ENCODE data around the gene PPP1R3A. TPM values are rescaled to one million over a fixed set of nuclear protein-coding genes. Genes with fewer than 3 reads are reported as not detected.

The PPP1R3A gene
- total and polyA plus RNA-seq, 2 of the 8 experiments (the other 6 are each of a cell fraction or from before 2014, with no cell fraction given): not detected

GRCh38 chr7:113955157-113955556, 36.3 kb upstream of the PPP1R3A start (continued):
- TF ChIP-seq NRF1 (IDR thresholded peaks at IDR 0.05; ENCODE audit: low read depth, low read length): no peak
- TF ChIP-seq, protein P1, sequence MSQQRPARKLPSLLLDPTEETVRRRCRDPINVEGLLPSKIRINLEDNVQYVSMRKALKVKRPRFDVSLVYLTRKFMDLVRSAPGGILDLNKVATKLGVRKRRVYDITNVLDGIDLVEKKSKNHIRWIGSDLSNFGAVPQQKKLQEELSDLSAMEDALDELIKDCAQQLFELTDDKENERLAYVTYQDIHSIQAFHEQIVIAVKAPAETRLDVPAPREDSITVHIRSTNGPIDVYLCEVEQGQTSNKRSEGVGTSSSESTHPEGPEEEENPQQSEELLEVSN (IDR thresholded peaks at IDR 0.05): no peak
